ENCODE results near the gene SLC26A9. TPM values are rescaled to one million over a fixed set of nuclear protein-coding genes. Genes with fewer than 3 reads are reported as not detected.
A peak's percentile ranks its signal among the peaks of the same experiment; 100 is the strongest.

SLC26A9 gene
- total RNA-seq, 1 donor from 2014 or later, result not detected

DNA sequence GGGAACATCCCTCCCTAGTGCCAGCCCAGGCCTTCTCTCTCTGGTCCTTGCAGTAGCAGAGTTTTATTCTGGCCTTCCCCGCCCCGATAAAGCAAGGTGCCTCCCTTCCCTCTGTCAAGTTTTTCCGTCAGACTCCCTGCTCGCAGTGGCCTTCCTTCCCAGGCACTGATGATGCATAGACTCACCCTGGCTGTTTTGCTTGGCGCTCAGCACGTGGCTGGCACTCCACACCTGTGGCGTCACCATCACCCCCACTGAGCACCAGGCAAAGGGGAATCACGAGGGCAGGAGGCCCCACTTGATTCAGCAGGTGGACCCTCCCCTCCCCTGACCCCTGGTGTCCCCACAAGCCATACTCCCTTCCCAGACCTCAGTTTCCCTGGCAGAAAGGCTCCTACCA is 7.4 kb downstream of the SLC26A9 start:
- Histone ChIP-seq H2AFZ (replicated peaks) (no peak overlapping the region), H3K4me3 (no peak overlapping the region), H3K27ac (no peak overlapping the region), H3K27me3 (no peaks in the 10 kb centered on the region), H3K36me3 (no peaks in the 10 kb centered on the region), H4K20me1 (ENCODE audit: low read depth) (no peaks in the 10 kb centered on the region), H3K4me2 (no peak overlapping the region), H3K9ac (no peak overlapping the region), H3K9me3 (ENCODE audit: low read depth) (no peaks in the 10 kb centered on the region), H3K4me1 (peaks cover 38% of the 10 kb centered on the region), H3K79me2 (ENCODE audit: low read depth) (no peaks in the 10 kb centered on the region), H3F3A (ENCODE audit: low read depth) (no peaks in the 10 kb centered on the region)
- TF ChIP-seq, protein P1, sequence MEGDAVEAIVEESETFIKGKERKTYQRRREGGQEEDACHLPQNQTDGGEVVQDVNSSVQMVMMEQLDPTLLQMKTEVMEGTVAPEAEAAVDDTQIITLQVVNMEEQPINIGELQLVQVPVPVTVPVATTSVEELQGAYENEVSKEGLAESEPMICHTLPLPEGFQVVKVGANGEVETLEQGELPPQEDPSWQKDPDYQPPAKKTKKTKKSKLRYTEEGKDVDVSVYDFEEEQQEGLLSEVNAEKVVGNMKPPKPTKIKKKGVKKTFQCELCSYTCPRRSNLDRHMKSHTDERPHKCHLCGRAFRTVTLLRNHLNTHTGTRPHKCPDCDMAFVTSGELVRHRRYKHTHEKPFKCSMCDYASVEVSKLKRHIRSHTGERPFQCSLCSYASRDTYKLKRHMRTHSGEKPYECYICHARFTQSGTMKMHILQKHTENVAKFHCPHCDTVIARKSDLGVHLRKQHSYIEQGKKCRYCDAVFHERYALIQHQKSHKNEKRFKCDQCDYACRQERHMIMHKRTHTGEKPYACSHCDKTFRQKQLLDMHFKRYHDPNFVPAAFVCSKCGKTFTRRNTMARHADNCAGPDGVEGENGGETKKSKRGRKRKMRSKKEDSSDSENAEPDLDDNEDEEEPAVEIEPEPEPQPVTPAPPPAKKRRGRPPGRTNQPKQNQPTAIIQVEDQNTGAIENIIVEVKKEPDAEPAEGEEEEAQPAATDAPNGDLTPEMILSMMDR (IDR thresholded peaks at IDR 0.05), result no peak
- TF ChIP-seq EZH2phosphoT487 (IDR thresholded peaks at IDR 0.05), result no peak
- no peak for TF ChIP-seq EZH2 (IDR thresholded peaks at IDR 0.05)
- Mint-ChIP-seq H3K4me3 (no peak overlapping the region), H3K27me3 (ENCODE audit: insufficient read depth, low read depth) (peaks cover 12% of the 10 kb centered on the region), H3K4me1 (peaks cover 35% of the 10 kb centered on the region), H3K36me3 (no peaks in the 10 kb centered on the region), H3K9me3 (no peaks in the 10 kb centered on the region), H3K27ac (no peak overlapping the region)
- DNase-seq (ENCODE audit: low spot score), result no peak

DNA sequence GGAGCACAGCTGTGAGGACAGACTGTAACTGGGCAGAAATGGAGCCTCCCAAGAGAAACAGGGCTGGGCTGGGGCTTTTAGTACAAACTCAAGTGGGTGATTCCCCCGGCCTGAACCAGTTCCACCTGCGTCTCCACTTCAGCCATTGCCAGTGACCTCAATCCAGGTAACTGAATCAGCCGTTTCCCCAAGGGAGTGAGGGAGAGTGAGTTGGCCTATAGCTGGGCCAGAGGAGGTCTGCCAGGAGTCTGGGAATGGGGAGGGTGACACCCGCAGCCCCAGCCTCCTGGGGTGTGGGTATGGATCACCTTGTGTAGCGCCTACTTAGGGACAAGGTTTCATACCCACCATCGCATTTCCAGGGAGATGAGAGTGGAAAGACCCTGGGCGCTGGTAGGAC is 8.5 kb downstream of the SLC26A9 start:
- no peaks in the 10 kb centered on the region for H3K27me3 ChIP-seq
- H3K36me3 Mint-ChIP-seq, result no peaks in the 10 kb centered on the region
- no peaks in the 10 kb centered on the region for H3K9me3 ChIP-seq (ENCODE audit: low read depth)
- H3K4me3 Mint-ChIP-seq, result no peak overlapping the region
- H3K27me3 Mint-ChIP-seq (ENCODE audit: insufficient read depth, low read depth), result peaks cover 12% of the 10 kb centered on the region
- no peak overlapping the region for H3K9ac ChIP-seq
- no peaks in the 10 kb centered on the region for H3F3A ChIP-seq (ENCODE audit: low read depth)
- no peak overlapping the region for H2AFZ ChIP-seq (replicated peaks)
- no peak for DNase-seq (ENCODE audit: low spot score)
- no peaks in the 10 kb centered on the region for H3K36me3 ChIP-seq
- no peak overlapping the region for H3K27ac ChIP-seq
- peaks cover 32% of the 10 kb centered on the region for H3K4me1 Mint-ChIP-seq
- TF ChIP-seq EZH2 (IDR thresholded peaks at IDR 0.05) (no peak), EZH2phosphoT487 (IDR thresholded peaks at IDR 0.05) (no peak)
- TF ChIP-seq, protein P1 (IDR thresholded peaks at IDR 0.05), result no peak
- H3K79me2 ChIP-seq (ENCODE audit: low read depth), result no peaks in the 10 kb centered on the region
- H4K20me1 ChIP-seq (ENCODE audit: low read depth), result no peaks in the 10 kb centered on the region
- peaks cover 27% of the 10 kb centered on the region for H3K4me1 ChIP-seq
- no peaks in the 10 kb centered on the region for H3K9me3 Mint-ChIP-seq
- no peak overlapping the region for H3K4me3 ChIP-seq
- no peak overlapping the region for H3K4me2 ChIP-seq
- H3K27ac Mint-ChIP-seq, result no peak overlapping the region

DNA sequence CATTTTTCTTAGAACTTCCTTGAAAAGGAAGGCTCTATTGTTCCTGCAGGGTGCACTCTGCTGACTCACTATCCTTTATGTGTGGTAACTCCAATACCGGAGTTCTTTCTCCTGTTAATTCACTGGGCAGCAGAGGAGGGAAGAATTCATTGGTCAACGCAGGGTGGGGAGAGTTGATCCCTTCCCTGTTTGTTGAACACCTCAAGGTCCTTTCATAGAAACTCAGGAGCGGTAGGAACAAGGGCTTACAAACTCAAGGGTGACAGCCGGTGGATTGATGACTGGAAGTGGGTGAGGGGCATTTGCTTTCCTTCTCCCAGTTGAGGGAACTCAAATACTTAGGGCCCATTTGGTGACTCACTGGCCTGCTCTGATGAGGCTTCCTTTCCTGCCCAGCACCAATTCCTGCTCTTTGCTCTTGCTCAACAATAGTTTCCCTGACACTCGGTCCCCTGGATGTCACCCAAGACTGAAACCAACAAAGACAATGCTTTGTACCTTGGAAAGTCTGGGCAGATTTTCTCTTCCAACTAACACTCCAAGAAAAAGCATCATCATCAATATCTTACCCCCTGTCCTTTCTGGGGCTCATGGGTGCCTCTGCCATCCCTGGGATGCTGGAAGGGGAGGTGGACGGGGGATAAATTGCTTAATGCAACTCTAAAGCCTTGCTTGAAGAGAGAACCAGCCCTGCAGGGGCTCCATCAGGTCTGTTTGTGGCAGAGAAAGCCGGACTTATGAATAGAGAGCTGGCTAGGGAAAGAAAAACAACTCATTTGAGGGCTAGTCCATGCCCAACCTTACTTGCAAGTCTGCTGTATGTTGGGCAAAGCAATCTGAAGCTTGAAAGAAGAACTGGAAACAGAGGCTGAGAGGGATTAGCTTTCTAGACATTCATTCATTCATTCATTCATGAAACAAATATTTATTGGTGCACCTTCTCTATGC is 9.3 kb downstream of the SLC26A9 start:
- Histone ChIP-seq H3K4me1 (peaks cover 20% of the 10 kb centered on the region), H3K9me3 (ENCODE audit: low read depth) (no peaks in the 10 kb centered on the region), H3K27ac (no peak overlapping the region), H3K79me2 (ENCODE audit: low read depth) (no peaks in the 10 kb centered on the region), H3K4me3 (no peak overlapping the region), H2AFZ (replicated peaks) (peak overlapping the region; percentile 73), H4K20me1 (ENCODE audit: low read depth) (no peaks in the 10 kb centered on the region), H3F3A (ENCODE audit: low read depth) (no peaks in the 10 kb centered on the region), H3K4me2 (peak overlapping the region; percentile 16), H3K27me3 (no peaks in the 10 kb centered on the region), H3K9ac (no peak overlapping the region), H3K36me3 (no peaks in the 10 kb centered on the region)
- Mint-ChIP-seq H3K9me3 (no peaks in the 10 kb centered on the region), H3K27me3 (ENCODE audit: insufficient read depth, low read depth) (peaks cover 10% of the 10 kb centered on the region), H3K27ac (peak overlapping the region; percentile 76), H3K4me1 (peaks cover 28% of the 10 kb centered on the region), H3K36me3 (no peaks in the 10 kb centered on the region), H3K4me3 (no peak overlapping the region)
- peak; percentile 37 for DNase-seq (ENCODE audit: low spot score)
- TF ChIP-seq EZH2phosphoT487 (IDR thresholded peaks at IDR 0.05), result no peak
- TF ChIP-seq EZH2 (IDR thresholded peaks at IDR 0.05), result no peak
- TF ChIP-seq, protein P1 (IDR thresholded peaks at IDR 0.05), result no peak
